ENCODE measurements around the gene CAMK2A. TPM values are rescaled to one million over a fixed set of nuclear protein-coding genes. Genes with fewer than 3 reads are reported as not detected.

Gene CAMK2A
- polyA plus RNA-seq, 1 experiment = 0.11 TPM

- CTCF ChIA-PET = interaction anchor here (0.6 to 1.5 kb wide), 4 partner anchors 13 to 66 kb away, joined by 3 to 5 read pairs (median 4); no protein-coding TSS in a partner anchor
- peaks cover 37% of the 10 kb centered on the region for H3K27me3 ChIP-seq (ENCODE audit: control insufficient read depth, insufficient read depth, low read length)
- TF ChIP-seq CTCF (IDR thresholded peaks at IDR 0.05; ENCODE audit: insufficient read depth, low read depth, low read length) = no peak
- H3K4me3 ChIP-seq (ENCODE audit: low read depth, low read length) = no peak within 1 kb of the TSS
- POLR2A ChIA-PET = no interaction called here
- no peak for DNase-seq (ENCODE audit: low read depth)
- no peaks in the 10 kb centered on the region for H3K36me3 ChIP-seq (ENCODE audit: control insufficient read depth, insufficient read depth, low read length)
These were observed 99.7 kb downstream of the CAMK2A start, which contains the start of gene SLC6A7 for GRCh38 chr5:150189728-150190502. TSS of gene SLC6A7 (plus strand) at chr5:150190062. CDS start at chr5:150190328, 266 bp downstream.

- Histone ChIP-seq H3K27me3 (ENCODE audit: control insufficient read depth, insufficient read depth, low read length) (peaks cover 37% of the 10 kb centered on the region), H3K36me3 (ENCODE audit: control insufficient read depth, insufficient read depth, low read length) (no peaks in the 10 kb centered on the region), H3K4me3 (ENCODE audit: low read depth, low read length) (no peak overlapping the region)
- no peak for TF ChIP-seq CTCF (IDR thresholded peaks at IDR 0.05; ENCODE audit: insufficient read depth, low read depth, low read length)
- POLR2A ChIA-PET = no interaction called here
- CTCF ChIA-PET = interaction anchor here (0.9 to 1.2 kb wide), 2 partner anchors 12 to 16 kb away, joined by 3 to 5 read pairs; no protein-coding TSS in a partner anchor
- no peak for DNase-seq (ENCODE audit: low read depth)
These were observed 100.2 kb downstream of the CAMK2A start for GRCh38 chr5:150189326-150189725.

- H3K4me3 ChIP-seq (ENCODE audit: low read depth, low read length) = no peak overlapping the region
- POLR2A ChIA-PET = no interaction called here
- H3K36me3 ChIP-seq (ENCODE audit: control insufficient read depth, insufficient read depth, low read length) = no peaks in the 10 kb centered on the region
- H3K27me3 ChIP-seq (ENCODE audit: control insufficient read depth, insufficient read depth, low read length) = peaks cover 37% of the 10 kb centered on the region
- no peak for DNase-seq (ENCODE audit: low read depth)
- no peak for TF ChIP-seq CTCF (IDR thresholded peaks at IDR 0.05; ENCODE audit: insufficient read depth, low read depth, low read length)
- CTCF ChIA-PET = interaction anchor here (0.9 to 1.6 kb wide), 2 partner anchors 12 to 15 kb away, joined by 3 to 5 read pairs; no protein-coding TSS in a partner anchor
These were observed 101.3 kb downstream of the CAMK2A start for GRCh38 chr5:150188146-150188842.

- Histone ChIP-seq H3K4me3 (ENCODE audit: low read depth, low read length) (no peak overlapping the region), H3K27me3 (ENCODE audit: control insufficient read depth, insufficient read depth, low read length) (peaks cover 34% of the 10 kb centered on the region), H3K36me3 (ENCODE audit: control insufficient read depth, insufficient read depth, low read length) (no peaks in the 10 kb centered on the region)
- no peak for DNase-seq (ENCODE audit: low read depth)
- TF ChIP-seq CTCF (IDR thresholded peaks at IDR 0.05; ENCODE audit: insufficient read depth, low read depth, low read length) = no peak
- CTCF ChIA-PET = interaction anchor here (1.0 to 1.6 kb wide), 2 partner anchors 11 to 25 kb away, joined by 3 to 5 read pairs; no protein-coding TSS in a partner anchor
- POLR2A ChIA-PET = no interaction called here
These were observed 102.7 kb downstream of the CAMK2A start for GRCh38 chr5:150186897-150187296.

GRCh38 chr5:150186137-150186536 lies 103.4 kb downstream of the CAMK2A start:
- CTCF ChIA-PET = no interaction called here

More at GRCh38 chr5:150186137-150186536, 103.4 kb downstream of the CAMK2A start:
- Histone ChIP-seq H3K36me3 (ENCODE audit: control insufficient read depth, insufficient read depth, low read length) (no peaks in the 10 kb centered on the region), H3K27me3 (ENCODE audit: control insufficient read depth, insufficient read depth, low read length) (peaks cover 33% of the 10 kb centered on the region), H3K4me3 (ENCODE audit: low read depth, low read length) (no peak overlapping the region)
- POLR2A ChIA-PET = no interaction called here
- no peak for TF ChIP-seq CTCF (IDR thresholded peaks at IDR 0.05; ENCODE audit: insufficient read depth, low read depth, low read length)
- DNase-seq (ENCODE audit: low read depth) = no peak

Measured in BJ (cell line).